Osteoblast (primary cell): ENCODE results near the gene PKDCC. TPM values are rescaled to one million over a fixed set of nuclear protein-coding genes. Genes with fewer than 3 reads are reported as not detected.

ENCODE experiments used
- DNase-seq: peaks from one replicate; pipeline ENCODE4 v3.0.0; 2011; ENCODE audit warnings: low spot score, mixed read lengths; ENCODE audit not compliant: insufficient read length; ENCODE audit errors: missing footprints
- H2AFZ ChIP-seq: 2 replicates; pipeline ENCODE4 v1.6.0; 2011; ENCODE audit warnings: mild to moderate bottlenecking, low read length
- H3K27ac ChIP-seq: 2 replicates; pipeline ENCODE4 v1.5.1; 2011; ENCODE audit warnings: mild to moderate bottlenecking, low read depth, low read length, moderate library complexity
- H3K27me3 ChIP-seq: 2 replicates; pipeline ENCODE4 v1.6.0; 2012; ENCODE audit warnings: mild to moderate bottlenecking, control low read depth, inconsistent platforms, low read length, moderate library complexity; ENCODE audit not compliant: insufficient read depth
- H3K36me3 ChIP-seq: 2 replicates; pipeline ENCODE4 v1.5.1; 2011; ENCODE audit warnings: mild to moderate bottlenecking, low read length, control low read depth, moderate library complexity; ENCODE audit not compliant: insufficient read depth
- H3K4me1 ChIP-seq: 2 replicates; pipeline ENCODE4 v1.5.1; 2011; ENCODE audit warnings: mild to moderate bottlenecking, low read length, control low read depth, moderate library complexity; ENCODE audit not compliant: insufficient read depth
- H3K4me2 ChIP-seq: 2 replicates; pipeline ENCODE4 v1.6.0; 2011; ENCODE audit warnings: mild to moderate bottlenecking, low read length; ENCODE audit not compliant: insufficient read depth
- H3K4me3 ChIP-seq: fragments of 200-600 bp; sonication (generic); 3 replicates; pipeline ENCODE4 v1.5.1; 2012; ENCODE audit warnings: mild to moderate bottlenecking, low read length, inconsistent platforms; ENCODE audit not compliant: insufficient read depth
- H3K79me2 ChIP-seq: 2 replicates; pipeline ENCODE4 v1.6.0; 2012; ENCODE audit warnings: mild to moderate bottlenecking, low read length, control low read depth, inconsistent platforms; ENCODE audit not compliant: insufficient read depth
- H3K9me3 ChIP-seq: 2 replicates; pipeline ENCODE4 v1.5.1; 2011; ENCODE audit warnings: low read depth, low read length, control low read depth
- H4K20me1 ChIP-seq: 2 replicates; pipeline ENCODE4 v1.6.0; 2012; ENCODE audit warnings: mild to moderate bottlenecking, low read length, control low read depth; ENCODE audit not compliant: insufficient read depth
- total RNA-seq: library from RNA; depleted of rRNA; stranded (reverse); fragments of >200 nt; gene quantifications from 2 replicates; pipeline ENCODE4 v1.2.3, GENCODE V29; 2012
- TF ChIP-seq, protein P1 (sequence below): IDR thresholded peaks from 2 replicates; pipeline ENCODE4 v1.5.1; 2011; ENCODE audit warnings: mild to moderate bottlenecking, low read depth, low read length, moderate library complexity; ENCODE audit errors: extremely low read depth

Gene PKDCC
- total RNA-seq, 1 donor: 4.0 TPM

DNA sequence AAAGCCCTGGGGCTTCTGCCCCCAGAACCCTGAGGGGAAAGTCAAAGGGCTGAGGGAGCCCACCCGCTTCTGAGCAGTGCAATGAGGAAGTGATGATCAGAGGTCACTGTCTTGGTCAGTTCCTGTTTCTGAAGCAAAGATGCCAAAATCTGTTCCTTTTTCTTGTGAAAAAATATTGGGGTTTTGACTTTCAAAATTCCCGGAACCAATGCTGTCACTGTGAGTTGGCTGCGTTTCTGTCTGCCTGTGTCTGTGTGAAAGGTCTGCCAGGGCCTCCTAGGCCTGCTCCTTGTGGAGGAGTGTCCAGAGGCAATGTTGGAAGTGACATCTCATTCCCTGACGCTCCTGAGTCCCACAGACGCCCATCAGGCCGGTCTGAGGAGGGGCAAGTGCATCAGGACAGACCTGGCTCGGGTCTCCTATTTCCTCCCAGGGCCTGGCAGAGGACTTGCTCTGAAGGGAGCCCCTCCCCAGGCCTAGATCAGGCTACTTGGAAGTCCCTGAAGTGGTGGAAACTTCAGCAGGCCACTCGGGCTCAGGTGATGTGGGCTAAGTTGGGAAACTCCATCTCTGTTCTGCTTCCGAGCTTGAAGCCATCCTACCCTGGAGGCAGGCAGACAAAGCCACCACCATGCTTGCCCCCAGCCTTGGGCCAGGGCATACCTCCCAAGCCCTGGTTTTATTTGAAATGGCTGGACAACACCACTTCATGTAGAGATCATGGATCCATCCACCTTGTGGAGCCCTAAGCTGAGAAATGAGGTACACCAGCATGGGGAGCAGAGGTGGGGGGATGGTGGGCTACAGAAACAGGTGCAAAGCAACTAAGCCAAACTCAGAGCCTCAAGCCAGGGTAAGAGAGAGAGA is 51.0 kb downstream of the PKDCC start:
- Histone ChIP-seq H3K27me3 (peaks cover 3% of the 10 kb centered on the region), H3K9me3 (no peaks in the 10 kb centered on the region), H4K20me1 (no peaks in the 10 kb centered on the region), H2AFZ (peak overlapping the region; percentile 71), H3K4me2 (no peak overlapping the region), H3K27ac (peak overlapping the region; percentile 41), H3K4me1 (peaks cover 8% of the 10 kb centered on the region), H3K79me2 (no peaks in the 10 kb centered on the region), H3K4me3 (no peak overlapping the region), H3K36me3 (no peaks in the 10 kb centered on the region)
- DNase-seq: peak; percentile 64
- TF ChIP-seq, protein P1, sequence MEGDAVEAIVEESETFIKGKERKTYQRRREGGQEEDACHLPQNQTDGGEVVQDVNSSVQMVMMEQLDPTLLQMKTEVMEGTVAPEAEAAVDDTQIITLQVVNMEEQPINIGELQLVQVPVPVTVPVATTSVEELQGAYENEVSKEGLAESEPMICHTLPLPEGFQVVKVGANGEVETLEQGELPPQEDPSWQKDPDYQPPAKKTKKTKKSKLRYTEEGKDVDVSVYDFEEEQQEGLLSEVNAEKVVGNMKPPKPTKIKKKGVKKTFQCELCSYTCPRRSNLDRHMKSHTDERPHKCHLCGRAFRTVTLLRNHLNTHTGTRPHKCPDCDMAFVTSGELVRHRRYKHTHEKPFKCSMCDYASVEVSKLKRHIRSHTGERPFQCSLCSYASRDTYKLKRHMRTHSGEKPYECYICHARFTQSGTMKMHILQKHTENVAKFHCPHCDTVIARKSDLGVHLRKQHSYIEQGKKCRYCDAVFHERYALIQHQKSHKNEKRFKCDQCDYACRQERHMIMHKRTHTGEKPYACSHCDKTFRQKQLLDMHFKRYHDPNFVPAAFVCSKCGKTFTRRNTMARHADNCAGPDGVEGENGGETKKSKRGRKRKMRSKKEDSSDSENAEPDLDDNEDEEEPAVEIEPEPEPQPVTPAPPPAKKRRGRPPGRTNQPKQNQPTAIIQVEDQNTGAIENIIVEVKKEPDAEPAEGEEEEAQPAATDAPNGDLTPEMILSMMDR: no peak

DNA sequence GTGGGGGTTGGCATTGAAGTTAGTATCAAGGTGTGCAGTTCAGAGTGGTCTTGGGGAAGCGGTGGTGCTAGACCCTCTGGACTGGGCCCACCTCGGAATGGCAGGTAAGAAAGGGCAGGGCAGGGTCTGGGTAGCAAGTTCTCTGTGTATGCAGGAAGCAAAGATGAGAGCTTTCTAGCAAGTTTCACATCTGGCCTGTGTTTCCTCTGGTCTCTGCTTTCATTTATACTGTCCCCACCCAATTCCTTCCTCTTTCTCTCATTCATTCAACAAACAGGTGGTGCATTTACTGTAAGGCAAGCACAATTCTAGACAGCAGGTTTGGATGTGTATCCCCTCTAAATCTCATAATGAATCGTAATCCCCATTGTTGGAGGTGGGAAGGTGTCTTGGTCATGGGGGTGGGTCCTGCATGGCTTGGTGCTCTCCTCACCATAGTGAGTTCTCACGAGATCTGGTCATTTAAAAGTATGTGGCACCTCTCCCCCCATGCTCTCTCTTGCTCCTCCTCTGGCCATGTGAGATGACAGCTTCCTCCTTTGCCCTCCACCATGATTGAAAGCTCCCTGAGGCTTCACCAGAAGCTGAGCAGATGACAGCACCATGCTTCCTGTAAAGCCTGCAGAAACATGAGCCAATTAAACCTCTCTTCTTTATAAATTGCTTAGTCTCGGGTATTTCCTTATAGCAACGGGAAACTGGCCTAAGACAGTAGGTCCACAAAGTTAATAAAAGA is 51.8 kb downstream of the PKDCC start:
- TF ChIP-seq, protein P1: no peak
- Histone ChIP-seq H3K4me1 (peaks cover 8% of the 10 kb centered on the region), H3K4me2 (no peak overlapping the region), H3K79me2 (no peaks in the 10 kb centered on the region), H3K36me3 (no peaks in the 10 kb centered on the region), H3K27ac (no peak overlapping the region), H3K9me3 (no peaks in the 10 kb centered on the region), H3K27me3 (peaks cover 3% of the 10 kb centered on the region), H4K20me1 (no peaks in the 10 kb centered on the region), H3K4me3 (no peak overlapping the region), H2AFZ (no peak overlapping the region)
- no peak for DNase-seq

DNA sequence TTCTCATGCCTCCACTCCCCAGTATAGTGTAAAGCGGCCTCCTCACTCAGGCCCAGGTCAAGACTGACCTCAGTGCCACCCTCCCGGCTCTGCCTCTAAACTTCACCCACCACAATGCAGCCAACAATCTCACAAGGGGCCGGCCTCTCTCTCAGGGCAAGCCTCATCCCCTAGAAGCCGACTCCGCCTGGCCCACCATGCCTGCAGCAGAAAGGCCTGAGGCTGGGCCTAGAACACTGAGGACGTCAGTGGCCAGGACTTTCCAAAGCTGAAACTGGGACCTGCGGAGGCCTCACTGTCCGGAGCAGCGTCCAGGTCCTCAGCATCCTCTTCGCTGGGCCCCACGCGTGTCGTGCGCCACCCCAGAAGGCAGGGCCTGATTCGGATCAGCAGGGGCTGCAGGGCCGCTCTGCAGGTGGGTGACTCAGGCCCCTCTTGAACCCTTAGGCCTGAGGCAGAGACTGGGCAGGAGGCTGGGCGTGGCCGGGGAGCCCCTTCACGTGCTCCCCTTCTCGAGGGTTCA is 52.9 kb downstream of the PKDCC start:
- no peaks in the 10 kb centered on the region for H3K27me3 ChIP-seq
- no peaks in the 10 kb centered on the region for H3K9me3 ChIP-seq
- H2AFZ ChIP-seq: no peak overlapping the region
- TF ChIP-seq, protein P1: no peak
- DNase-seq: no peak
- no peak overlapping the region for H3K4me2 ChIP-seq
- H3K27ac ChIP-seq: no peak overlapping the region
- H4K20me1 ChIP-seq: no peaks in the 10 kb centered on the region
- H3K4me3 ChIP-seq: no peak overlapping the region
- no peaks in the 10 kb centered on the region for H3K36me3 ChIP-seq
- no peaks in the 10 kb centered on the region for H3K79me2 ChIP-seq
- peaks cover 9% of the 10 kb centered on the region for H3K4me1 ChIP-seq
